ENCODE measurements around the gene FOXO6. TPM values are rescaled to one million over a fixed set of nuclear protein-coding genes. Genes with fewer than 3 reads are reported as not detected.

The FOXO6 gene
- total RNA-seq, 1 donor from 2014 or later = 5.7 TPM

- TF ChIP-seq, protein P1, sequence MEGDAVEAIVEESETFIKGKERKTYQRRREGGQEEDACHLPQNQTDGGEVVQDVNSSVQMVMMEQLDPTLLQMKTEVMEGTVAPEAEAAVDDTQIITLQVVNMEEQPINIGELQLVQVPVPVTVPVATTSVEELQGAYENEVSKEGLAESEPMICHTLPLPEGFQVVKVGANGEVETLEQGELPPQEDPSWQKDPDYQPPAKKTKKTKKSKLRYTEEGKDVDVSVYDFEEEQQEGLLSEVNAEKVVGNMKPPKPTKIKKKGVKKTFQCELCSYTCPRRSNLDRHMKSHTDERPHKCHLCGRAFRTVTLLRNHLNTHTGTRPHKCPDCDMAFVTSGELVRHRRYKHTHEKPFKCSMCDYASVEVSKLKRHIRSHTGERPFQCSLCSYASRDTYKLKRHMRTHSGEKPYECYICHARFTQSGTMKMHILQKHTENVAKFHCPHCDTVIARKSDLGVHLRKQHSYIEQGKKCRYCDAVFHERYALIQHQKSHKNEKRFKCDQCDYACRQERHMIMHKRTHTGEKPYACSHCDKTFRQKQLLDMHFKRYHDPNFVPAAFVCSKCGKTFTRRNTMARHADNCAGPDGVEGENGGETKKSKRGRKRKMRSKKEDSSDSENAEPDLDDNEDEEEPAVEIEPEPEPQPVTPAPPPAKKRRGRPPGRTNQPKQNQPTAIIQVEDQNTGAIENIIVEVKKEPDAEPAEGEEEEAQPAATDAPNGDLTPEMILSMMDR (IDR thresholded peaks at IDR 0.05) = no peak
- no peaks in the 10 kb centered on the region for H3K27me3 ChIP-seq
- H3K36me3 ChIP-seq = no peaks in the 10 kb centered on the region
- H3K4me1 ChIP-seq = no peaks in the 10 kb centered on the region
- intact Hi-C loops (cut with DNase I) = no loop called here
- no peak overlapping the region for H3K27ac ChIP-seq
- no peak overlapping the region for H3K4me3 ChIP-seq
- H3K9me3 ChIP-seq = no peaks in the 10 kb centered on the region
- no peak for DNase-seq (ENCODE audit: low spot score in 2 of 2)
Observed at GRCh38 chr1:41327383-41327999, 33.7 kb upstream of the FOXO6 start.

DNA sequence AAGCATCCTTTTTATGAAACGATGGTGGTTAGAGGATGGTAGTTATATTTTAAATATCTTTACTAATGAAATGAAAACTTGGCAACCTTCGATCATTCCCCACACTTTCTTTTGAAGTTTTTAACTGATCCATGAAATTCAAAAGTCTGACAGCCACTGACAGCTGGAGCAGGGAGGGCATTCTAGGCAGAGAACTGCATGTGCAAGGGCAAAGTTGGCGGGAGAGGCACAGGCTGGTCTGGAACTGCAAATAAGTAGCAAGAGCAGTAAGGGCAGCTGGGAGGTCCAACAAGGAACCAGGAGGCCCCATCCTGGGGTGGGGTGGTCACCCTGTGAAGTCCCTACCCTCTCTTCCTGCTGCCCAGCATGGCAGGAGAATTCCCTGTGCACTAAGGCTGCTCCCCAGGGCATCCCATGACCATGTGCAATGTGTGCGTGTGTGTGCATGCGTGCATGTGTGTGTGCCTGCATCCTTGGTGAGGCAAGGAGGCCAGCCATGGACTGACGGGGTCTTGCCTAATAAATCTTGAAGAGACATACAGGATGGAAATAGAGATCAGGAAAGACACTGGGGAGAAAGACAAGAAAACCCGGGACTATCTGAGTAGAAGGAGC, 33.1 kb upstream of the FOXO6 start:
- H3K27ac ChIP-seq = no peak overlapping the region
- TF ChIP-seq, protein P1 (IDR thresholded peaks at IDR 0.05) = no peak
- H3K27me3 ChIP-seq = no peaks in the 10 kb centered on the region
- H3K36me3 ChIP-seq = no peaks in the 10 kb centered on the region
- DNase-seq (ENCODE audit: low spot score in 2 of 2) = no peak
- no peaks in the 10 kb centered on the region for H3K4me1 ChIP-seq
- no peaks in the 10 kb centered on the region for H3K9me3 ChIP-seq
- H3K4me3 ChIP-seq = no peak overlapping the region
- intact Hi-C loops (cut with DNase I) = no loop called here

GRCh38 chr1:41328780-41329640, 32.2 kb upstream of the FOXO6 start:
- H3K4me1 ChIP-seq = no peaks in the 10 kb centered on the region
- no peaks in the 10 kb centered on the region for H3K27me3 ChIP-seq
- TF ChIP-seq, protein P1 (IDR thresholded peaks at IDR 0.05) = no peak
- H3K4me3 ChIP-seq = no peak overlapping the region
- no peak for DNase-seq (ENCODE audit: low spot score in 2 of 2)
- no peaks in the 10 kb centered on the region for H3K9me3 ChIP-seq
- no peak overlapping the region for H3K27ac ChIP-seq
- intact Hi-C loops (cut with DNase I) = no loop called here
- H3K36me3 ChIP-seq = no peaks in the 10 kb centered on the region

DNA sequence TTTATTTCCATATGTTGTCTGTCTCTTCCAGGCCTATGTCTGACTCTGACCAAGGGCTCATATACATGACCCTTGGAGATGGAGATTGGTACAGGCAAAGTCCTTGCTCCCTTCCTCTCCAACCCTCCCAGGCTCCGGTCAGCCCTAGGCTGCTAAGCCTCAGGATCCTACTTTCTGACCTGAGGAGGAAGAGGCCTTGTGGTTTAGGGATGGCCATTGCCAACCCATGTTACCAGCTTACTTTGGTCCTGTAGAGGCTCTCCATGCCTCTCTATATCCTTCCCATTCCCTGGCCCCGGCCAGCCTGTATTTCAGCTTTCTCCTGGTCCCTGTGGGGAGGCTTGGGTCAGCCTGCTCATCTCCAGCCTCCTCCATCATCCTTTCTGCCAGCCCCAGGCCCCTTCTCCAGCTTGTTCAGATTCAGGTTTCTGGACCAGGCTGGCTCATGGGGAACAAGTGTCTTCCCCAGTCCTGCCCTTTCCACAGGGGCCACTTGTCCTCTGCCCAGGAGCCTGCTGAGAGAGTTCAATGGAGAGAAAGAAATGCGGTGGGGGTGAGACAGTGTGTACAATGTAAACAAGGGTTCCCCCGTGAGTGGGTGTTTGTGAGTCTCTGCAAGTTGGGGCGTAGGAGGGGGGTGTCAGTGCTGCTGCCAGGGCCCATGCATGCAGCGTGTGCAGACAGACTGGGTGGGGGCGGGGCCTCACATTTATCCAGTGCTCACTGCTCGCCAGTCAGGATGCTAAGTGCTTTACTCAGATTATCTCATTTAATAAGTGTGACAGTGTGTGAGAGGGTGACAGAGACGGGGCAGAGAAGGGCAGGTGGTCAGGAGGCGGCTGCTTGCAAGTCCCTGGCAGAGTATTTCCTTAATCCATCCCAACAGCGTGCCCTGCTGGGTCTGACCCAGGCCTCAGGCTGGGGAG, 31.3 kb upstream of the FOXO6 start:
- intact Hi-C loops (cut with DNase I) = no loop called here
- Histone ChIP-seq H3K36me3 (no peaks in the 10 kb centered on the region), H3K27me3 (no peaks in the 10 kb centered on the region), H3K4me3 (no peak overlapping the region), H3K27ac (no peak overlapping the region), H3K9me3 (no peaks in the 10 kb centered on the region), H3K4me1 (no peaks in the 10 kb centered on the region)
- TF ChIP-seq, protein P1 (IDR thresholded peaks at IDR 0.05) = no peak
- no peak for DNase-seq (ENCODE audit: low spot score in 2 of 2)
